GM18508 (cell line): ENCODE measurements around the gene JARID2.

Experiments
- ATAC-seq: cut with Tn5 transposase; IDR thresholded peaks from one replicate; pipeline ENCODE4 v1.9.1; 2021; ENCODE audit warnings: moderate number of reproducible peaks; ENCODE audit not compliant: insufficient read depth, unreplicated experiment

JARID2 gene

GRCh38 chr6:15389084-15389764 lies 143.4 kb downstream of the JARID2 start:
- ATAC-seq = no peak

- no peak for ATAC-seq
These were observed 144.2 kb downstream of the JARID2 start for GRCh38 chr6:15389765-15390723.

DNA sequence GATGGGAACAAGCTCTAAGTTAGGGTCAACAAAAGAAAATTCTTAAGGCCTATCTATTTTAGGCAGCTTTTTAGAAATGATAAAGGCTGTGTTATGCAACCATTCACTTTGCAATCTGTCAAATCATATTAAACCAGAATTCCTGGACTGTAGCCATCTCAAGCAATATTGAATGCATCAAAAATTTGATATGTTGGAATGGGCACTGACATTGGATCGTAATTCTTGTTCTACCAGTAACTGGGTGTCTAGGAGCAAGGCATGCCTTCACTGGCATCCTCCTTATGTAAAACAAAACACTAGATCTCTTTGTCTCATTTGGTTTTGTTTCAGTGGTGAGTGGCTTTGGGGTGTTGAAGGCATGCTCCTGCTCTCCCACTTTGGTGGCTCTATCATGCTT lies 145.6 kb downstream of the JARID2 start:
- no peak for ATAC-seq

- no peak for ATAC-seq
These were observed 146.3 kb downstream of the JARID2 start for GRCh38 chr6:15392182-15392581.

DNA sequence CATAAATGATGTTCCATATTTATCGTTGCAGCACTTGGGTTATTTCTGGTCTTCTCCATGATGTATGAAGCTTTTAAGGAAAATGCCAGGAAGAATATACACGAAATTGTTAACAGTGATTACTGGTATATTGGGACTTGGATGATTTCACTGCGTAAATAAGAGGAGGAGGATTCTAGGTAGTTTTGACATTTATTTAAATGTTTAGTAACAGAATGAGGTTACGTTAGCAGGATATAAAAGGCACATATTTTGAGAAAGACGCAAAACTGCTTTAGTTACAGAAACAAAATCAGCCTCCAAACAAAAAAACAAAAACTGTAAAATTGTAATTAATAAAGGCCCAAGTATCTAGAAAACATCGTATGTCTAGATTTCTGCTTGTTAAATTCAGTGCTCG lies 147.7 kb downstream of the JARID2 start:
- ATAC-seq = no peak

DNA sequence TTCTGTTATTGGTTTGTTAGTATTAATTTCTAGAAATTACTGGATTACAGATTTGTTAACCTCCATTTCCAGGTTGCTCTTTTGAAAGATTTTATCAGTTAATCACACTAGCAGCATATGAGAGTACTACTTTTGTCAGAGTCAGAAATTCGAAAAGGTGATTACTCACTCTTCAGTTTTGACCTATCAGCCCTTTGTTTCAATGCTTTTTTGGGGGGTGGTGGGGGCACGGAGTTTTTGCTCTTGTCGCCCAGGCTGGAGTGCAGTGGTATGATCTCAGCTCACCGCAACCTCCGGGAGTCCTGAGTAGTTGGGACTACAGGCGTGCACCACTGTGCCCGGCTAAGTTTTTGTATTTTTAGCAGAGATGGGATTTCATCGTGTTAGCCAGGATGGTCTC lies 149.2 kb downstream of the JARID2 start:
- ATAC-seq = no peak

- ATAC-seq = no peak
These were observed 150.9 kb downstream of the JARID2 start for GRCh38 chr6:15396808-15397207.

GRCh38 chr6:15398633-15399275 lies 152.9 kb downstream of the JARID2 start:
- ATAC-seq = no peak

GRCh38 chr6:15399641-15400470 lies 154.0 kb downstream of the JARID2 start:
- no peak for ATAC-seq

GRCh38 chr6:15400572-15401004 lies 154.7 kb downstream of the JARID2 start:
- ATAC-seq = no peak

GRCh38 chr6:15401120-15401519 lies 155.3 kb downstream of the JARID2 start:
- no peak for ATAC-seq

GRCh38 chr6:15401769-15402250 lies 155.9 kb downstream of the JARID2 start:
- ATAC-seq = no peak

- ATAC-seq = no peak
These were observed 156.7 kb downstream of the JARID2 start for GRCh38 chr6:15402406-15403045.

GRCh38 chr6:15403094-15403755 lies 157.4 kb downstream of the JARID2 start:
- ATAC-seq = no peak

DNA sequence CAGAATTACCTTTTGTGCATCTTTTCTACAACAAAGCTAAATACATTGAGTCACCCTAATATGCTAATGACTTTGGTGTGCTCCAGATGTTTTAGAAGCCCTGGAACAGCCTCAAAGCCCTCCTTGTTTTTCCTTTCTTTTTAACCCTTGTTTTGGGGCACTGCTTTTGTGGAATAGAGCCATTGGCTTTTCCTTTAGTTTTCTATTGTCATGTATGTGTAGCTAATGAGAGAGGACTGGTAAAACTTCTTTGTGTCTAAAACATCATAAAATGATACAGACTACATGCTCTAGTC lies 158.8 kb downstream of the JARID2 start:
- ATAC-seq = no peak

- ATAC-seq = no peak
These were observed 159.5 kb downstream of the JARID2 start for GRCh38 chr6:15405129-15406068.

DNA sequence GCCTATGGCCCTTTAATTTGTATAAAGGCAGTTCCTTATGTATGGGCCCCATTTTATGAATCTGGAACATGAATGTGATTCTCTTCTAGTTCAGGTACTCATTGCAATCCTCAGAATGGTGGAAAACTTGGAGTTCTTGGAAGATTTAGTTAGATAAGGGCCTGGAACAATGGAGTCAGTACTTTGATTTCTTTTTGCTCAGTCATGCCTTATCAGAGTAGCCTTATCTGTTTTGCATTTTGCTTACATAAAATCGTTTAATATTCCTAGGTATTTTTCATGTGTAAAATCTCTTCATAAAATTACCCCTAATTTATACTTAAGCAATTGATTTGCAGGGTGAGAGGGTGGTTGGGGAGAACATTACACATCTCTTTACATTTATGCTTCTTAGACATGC lies 160.6 kb downstream of the JARID2 start:
- no peak for ATAC-seq

DNA sequence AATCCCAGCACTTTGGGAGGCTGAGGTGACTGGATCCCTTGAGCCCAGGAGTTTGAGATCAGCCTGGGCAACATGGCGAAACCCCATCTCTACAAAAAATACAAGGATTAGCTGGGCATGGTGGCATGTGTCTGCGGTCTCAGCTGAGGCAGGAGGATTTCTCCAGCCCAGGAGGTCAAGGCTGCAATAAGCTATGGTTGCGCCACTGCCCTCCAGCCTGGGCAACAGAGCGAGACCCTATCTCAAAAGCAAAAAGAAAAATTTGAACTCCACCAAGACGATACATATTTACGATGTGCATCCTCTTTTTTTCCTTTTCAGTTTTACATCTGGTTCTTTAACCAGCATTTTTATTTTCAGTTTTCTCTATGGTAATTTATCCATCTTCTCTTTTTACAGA lies 162.1 kb downstream of the JARID2 start:
- no peak for ATAC-seq
